Osteocyte (in vitro differentiated cells): ENCODE results near the gene LRFN4. TPM values are rescaled to one million over a fixed set of nuclear protein-coding genes. Genes with fewer than 3 reads are reported as not detected.

Source experiments
- DNase-seq: peaks from one replicate; pipeline ENCODE4 v3.0.0; 2021; ENCODE audit warnings: mixed read lengths; ENCODE audit not compliant: unreplicated experiment; ENCODE audit errors: extremely low spot score
- H3K27ac Mint-ChIP-seq: one replicate; pipeline ENCODE4 v1.8.0; 2021; ENCODE audit warnings: mild to moderate bottlenecking, mixed read lengths; ENCODE audit not compliant: unreplicated experiment
- H3K27me3 Mint-ChIP-seq: one replicate; pipeline ENCODE4 v1.8.0; 2021; ENCODE audit warnings: mixed read lengths; ENCODE audit not compliant: unreplicated experiment
- H3K36me3 Mint-ChIP-seq: one replicate; pipeline ENCODE4 v1.8.0; 2021; ENCODE audit warnings: mixed read lengths; ENCODE audit not compliant: unreplicated experiment
- H3K4me1 Mint-ChIP-seq: one replicate; pipeline ENCODE4 v1.8.0; 2021; ENCODE audit warnings: mixed read lengths; ENCODE audit not compliant: unreplicated experiment
- H3K4me3 Mint-ChIP-seq: one replicate; pipeline ENCODE4 v1.8.0; 2021; ENCODE audit warnings: mild to moderate bottlenecking, moderate library complexity, mixed read lengths; ENCODE audit not compliant: unreplicated experiment
- H3K9me3 Mint-ChIP-seq: one replicate; pipeline ENCODE4 v1.8.0; 2021; ENCODE audit warnings: mixed read lengths; ENCODE audit not compliant: unreplicated experiment
- CTCF ChIP-seq: fragments of 200-600 bp; sonication (generic); IDR thresholded peaks from 2 replicates; pipeline ENCODE4 v1.5.0; 2021; ENCODE audit warnings: antibody characterized with exemption, mild to moderate bottlenecking, moderate library complexity
- total RNA-seq: library from RNA; stranded (reverse); gene quantifications from 2 replicates; pipeline ENCODE4 v1.2.1, GENCODE V29; 2021

The LRFN4 gene
- total RNA-seq, 1 donor from 2014 or later: 45.0 TPM

- Mint-ChIP-seq H3K36me3 (no peaks in the 10 kb centered on the region), H3K4me1 (peaks cover 3% of the 10 kb centered on the region), H3K9me3 (no peaks in the 10 kb centered on the region), H3K27ac (no peak overlapping the region), H3K4me3 (no peak overlapping the region), H3K27me3 (no peaks in the 10 kb centered on the region)
- DNase-seq: no peak
- TF ChIP-seq CTCF: no peak
These were observed 4.3 kb downstream of the LRFN4 start for GRCh38 chr11:66861038-66861773.

GRCh38 chr11:66861774-66862558, 5.1 kb downstream of the LRFN4 start:
- DNase-seq: no peak
- no peaks in the 10 kb centered on the region for H3K36me3 Mint-ChIP-seq
- H3K27me3 Mint-ChIP-seq: no peaks in the 10 kb centered on the region
- H3K4me3 Mint-ChIP-seq: no peak overlapping the region
- peaks cover 3% of the 10 kb centered on the region for H3K4me1 Mint-ChIP-seq
- no peaks in the 10 kb centered on the region for H3K9me3 Mint-ChIP-seq
- no peak for TF ChIP-seq CTCF
- H3K27ac Mint-ChIP-seq: no peak overlapping the region

- Mint-ChIP-seq H3K4me3 (no peak overlapping the region), H3K36me3 (peaks cover 2% of the 10 kb centered on the region), H3K27ac (no peak overlapping the region), H3K4me1 (peaks cover 3% of the 10 kb centered on the region), H3K27me3 (no peaks in the 10 kb centered on the region), H3K9me3 (no peaks in the 10 kb centered on the region)
- no peak for TF ChIP-seq CTCF
- no peak for DNase-seq
These were observed 5.7 kb downstream of the LRFN4 start for GRCh38 chr11:66862559-66863037.

GRCh38 chr11:66863428-66864125, 6.7 kb downstream of the LRFN4 start:
- Mint-ChIP-seq H3K36me3 (peaks cover 7% of the 10 kb centered on the region), H3K4me3 (no peak overlapping the region), H3K4me1 (no peaks in the 10 kb centered on the region), H3K27ac (no peak overlapping the region), H3K9me3 (no peaks in the 10 kb centered on the region), H3K27me3 (no peaks in the 10 kb centered on the region)
- TF ChIP-seq CTCF: no peak
- DNase-seq: no peak
